OCI-LY1 (cell line): ENCODE results near the gene MUC5AC.

Source experiments
- H2AFZ ChIP-seq: fragments of 200-600 bp; sonication (generic), shearing (Covaris generic); 2 replicates; pipeline ENCODE4 v1.6.0; 2014; ENCODE audit warnings: antibody characterized with exemption, mild to moderate bottlenecking, low read length
- H3F3A ChIP-seq: fragments of 200-600 bp; sonication (generic), shearing (Covaris generic); 2 replicates; pipeline ENCODE4 v1.6.0; 2014; ENCODE audit warnings: mild to moderate bottlenecking, antibody characterized with exemption, low read length, moderate library complexity; ENCODE audit not compliant: insufficient read depth
- H3K27ac ChIP-seq: fragments of 200-600 bp; sonication (generic); 2 replicates; pipeline ENCODE4 v1.5.1; 2014; ENCODE audit warnings: low read length, mixed run types, mild to moderate bottlenecking, low read depth; ENCODE audit not compliant: poor library complexity, severe bottlenecking
- H3K27me3 ChIP-seq: fragments of 200-600 bp; sonication (generic); 2 replicates; pipeline ENCODE4 v1.6.0; 2014; ENCODE audit warnings: antibody characterized with exemption, mild to moderate bottlenecking, low read length, moderate library complexity; ENCODE audit not compliant: insufficient read depth
- H3K36me3 ChIP-seq: fragments of 200-600 bp; sonication (generic); 2 replicates; pipeline ENCODE4 v1.6.1; 2014; ENCODE audit warnings: mild to moderate bottlenecking, antibody characterized with exemption, low read length, moderate library complexity, mixed read lengths; ENCODE audit not compliant: insufficient read depth
- H3K4me1 ChIP-seq: fragments of 200-600 bp; sonication (generic); 2 replicates; pipeline ENCODE4 v1.5.1; 2014; ENCODE audit warnings: mild to moderate bottlenecking, low read length, moderate library complexity; ENCODE audit not compliant: insufficient read depth, severe bottlenecking
- H3K4me2 ChIP-seq: fragments of 200-600 bp; sonication (generic), shearing (Covaris generic); 2 replicates; pipeline ENCODE4 v1.6.1; 2014; ENCODE audit warnings: low read length
- H3K4me3 ChIP-seq: fragments of 200-600 bp; sonication (generic); 2 replicates; pipeline ENCODE4 v1.5.1; 2014; ENCODE audit warnings: low read length, low read depth, mild to moderate bottlenecking, mixed read lengths; ENCODE audit not compliant: poor library complexity, severe bottlenecking
- H3K79me2 ChIP-seq: fragments of 200-600 bp; shearing (Covaris generic); 2 replicates; pipeline ENCODE4 v1.6.1; 2016; ENCODE audit warnings: mixed run types, low read length, mixed read lengths; ENCODE audit not compliant: insufficient read depth
- H3K9ac ChIP-seq: fragments of 200-600 bp; sonication (generic), shearing (Covaris generic); 2 replicates; pipeline ENCODE4 v1.6.1; 2014; ENCODE audit warnings: mild to moderate bottlenecking, low read length, mixed read lengths
- H3K9me2 ChIP-seq: fragments of 200-600 bp; sonication (generic), shearing (Covaris generic); 2 replicates; pipeline ENCODE4 v1.6.1; 2014; ENCODE audit warnings: low read depth, mild to moderate bottlenecking, low read length, mixed read lengths
- H3K9me3 ChIP-seq: fragments of 200-600 bp; shearing (Covaris generic); 2 replicates; pipeline ENCODE4 v1.6.1; 2014; ENCODE audit warnings: low read length, mixed read lengths
- H4K20me1 ChIP-seq: fragments of 200-600 bp; sonication (generic), shearing (Covaris generic); 2 replicates; pipeline ENCODE4 v1.6.0; 2016; ENCODE audit warnings: mild to moderate bottlenecking, low read length; ENCODE audit not compliant: insufficient read depth
- EZH2 ChIP-seq: fragments of 200-600 bp; sonication (generic), shearing (Covaris generic); IDR thresholded peaks from 2 replicates; pipeline ENCODE4 v1.8.0; 2017; ENCODE audit warnings: borderline replicate concordance, mixed run types, mild to moderate bottlenecking, antibody characterized with exemption, low read length, moderate library complexity, mixed read lengths
- TF ChIP-seq, protein P1 (sequence below): fragments of 200-600 bp; sonication (generic), shearing (Covaris generic); IDR thresholded peaks from 2 replicates; pipeline ENCODE4 v1.5.1; 2017; ENCODE audit warnings: mild to moderate bottlenecking, antibody characterized with exemption, low read length, moderate library complexity, mixed read lengths

Gene MUC5AC

DNA sequence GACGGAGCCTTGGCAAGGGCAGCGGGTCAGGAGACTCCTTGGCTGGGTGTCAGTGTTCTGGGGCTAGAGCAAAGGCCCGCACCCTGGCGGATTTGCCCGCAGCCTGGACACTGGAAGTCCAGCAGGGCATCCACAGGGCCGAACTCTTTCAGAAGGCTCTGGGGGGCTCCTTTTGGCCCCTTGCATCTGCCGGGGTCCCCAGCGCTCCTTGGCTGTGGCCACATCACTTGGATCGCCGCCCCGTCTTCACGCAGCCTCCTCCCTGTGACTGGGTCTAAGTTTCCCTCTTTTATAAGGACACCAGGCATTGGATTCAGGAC is 20.0 kb downstream of the MUC5AC start:
- Histone ChIP-seq H3K27ac (no peak overlapping the region), H3K4me1 (no peaks in the 10 kb centered on the region), H3F3A (no peaks in the 10 kb centered on the region), H4K20me1 (no peaks in the 10 kb centered on the region), H3K79me2 (no peaks in the 10 kb centered on the region), H3K9me2 (no peaks in the 10 kb centered on the region), H3K9me3 (no peaks in the 10 kb centered on the region), H3K4me3 (no peak overlapping the region), H2AFZ (no peak overlapping the region), H3K4me2 (no peak overlapping the region), H3K27me3 (no peaks in the 10 kb centered on the region), H3K9ac (no peak overlapping the region), H3K36me3 (no peaks in the 10 kb centered on the region)
- no peak for TF ChIP-seq EZH2
- TF ChIP-seq, protein P1, sequence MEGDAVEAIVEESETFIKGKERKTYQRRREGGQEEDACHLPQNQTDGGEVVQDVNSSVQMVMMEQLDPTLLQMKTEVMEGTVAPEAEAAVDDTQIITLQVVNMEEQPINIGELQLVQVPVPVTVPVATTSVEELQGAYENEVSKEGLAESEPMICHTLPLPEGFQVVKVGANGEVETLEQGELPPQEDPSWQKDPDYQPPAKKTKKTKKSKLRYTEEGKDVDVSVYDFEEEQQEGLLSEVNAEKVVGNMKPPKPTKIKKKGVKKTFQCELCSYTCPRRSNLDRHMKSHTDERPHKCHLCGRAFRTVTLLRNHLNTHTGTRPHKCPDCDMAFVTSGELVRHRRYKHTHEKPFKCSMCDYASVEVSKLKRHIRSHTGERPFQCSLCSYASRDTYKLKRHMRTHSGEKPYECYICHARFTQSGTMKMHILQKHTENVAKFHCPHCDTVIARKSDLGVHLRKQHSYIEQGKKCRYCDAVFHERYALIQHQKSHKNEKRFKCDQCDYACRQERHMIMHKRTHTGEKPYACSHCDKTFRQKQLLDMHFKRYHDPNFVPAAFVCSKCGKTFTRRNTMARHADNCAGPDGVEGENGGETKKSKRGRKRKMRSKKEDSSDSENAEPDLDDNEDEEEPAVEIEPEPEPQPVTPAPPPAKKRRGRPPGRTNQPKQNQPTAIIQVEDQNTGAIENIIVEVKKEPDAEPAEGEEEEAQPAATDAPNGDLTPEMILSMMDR: no peak

DNA sequence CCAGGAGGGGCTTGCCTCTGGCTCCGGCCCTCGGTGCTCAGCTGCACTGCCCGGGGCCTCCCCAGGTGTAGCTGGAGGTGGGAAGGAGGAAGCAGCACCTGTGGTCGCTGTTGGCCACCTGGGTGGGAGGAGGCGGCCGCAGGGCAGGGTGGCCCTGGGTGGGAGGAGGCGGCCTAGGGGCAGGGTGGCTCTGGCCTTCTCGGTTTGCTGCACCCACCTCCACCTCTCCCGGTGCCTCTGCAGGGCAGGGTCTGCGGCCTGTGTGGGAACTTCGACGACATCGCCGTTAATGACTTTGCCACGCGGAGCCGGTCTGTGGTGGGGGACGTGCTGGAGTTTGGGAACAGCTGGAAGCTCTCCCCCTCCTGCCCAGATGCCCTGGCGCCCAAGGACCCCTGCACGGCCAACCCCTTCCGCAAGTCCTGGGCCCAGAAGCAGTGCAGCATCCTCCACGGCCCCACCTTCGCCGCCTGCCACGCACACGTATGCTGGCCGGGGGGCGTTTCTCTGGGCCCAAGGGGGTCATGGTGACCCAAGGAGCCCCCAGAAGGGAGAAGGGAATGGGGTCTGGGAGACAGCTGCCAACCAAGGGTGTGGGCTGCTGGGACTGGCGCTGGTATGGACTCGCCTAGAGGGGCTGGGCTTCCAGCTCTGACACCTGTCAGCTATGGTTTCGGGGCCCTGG is 20.6 kb downstream of the MUC5AC start:
- Histone ChIP-seq H3K9me3 (no peaks in the 10 kb centered on the region), H3K4me2 (no peak overlapping the region), H3K9ac (no peak overlapping the region), H3K9me2 (no peaks in the 10 kb centered on the region), H3K4me3 (no peak overlapping the region), H3K27me3 (no peaks in the 10 kb centered on the region), H3K36me3 (no peaks in the 10 kb centered on the region), H2AFZ (no peak overlapping the region), H3K4me1 (no peaks in the 10 kb centered on the region), H3K79me2 (no peaks in the 10 kb centered on the region), H3K27ac (no peak overlapping the region), H4K20me1 (no peaks in the 10 kb centered on the region), H3F3A (no peaks in the 10 kb centered on the region)
- TF ChIP-seq, protein P1: no peak
- no peak for TF ChIP-seq EZH2

DNA sequence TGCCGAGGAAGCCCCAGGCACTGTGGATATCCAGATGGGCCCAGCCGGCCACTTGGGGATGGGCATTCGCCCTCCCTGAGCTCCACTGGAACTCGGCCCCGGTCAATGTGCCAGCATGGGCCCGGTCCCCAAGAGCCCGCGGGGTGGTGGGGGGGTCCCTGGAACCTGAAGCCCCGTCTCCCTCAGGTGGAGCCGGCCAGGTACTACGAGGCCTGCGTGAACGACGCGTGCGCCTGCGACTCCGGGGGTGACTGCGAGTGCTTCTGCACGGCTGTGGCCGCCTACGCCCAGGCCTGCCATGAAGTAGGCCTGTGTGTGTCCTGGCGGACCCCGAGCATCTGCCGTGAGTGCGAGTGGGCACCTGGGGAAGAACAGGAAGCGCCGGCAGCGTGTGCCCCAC is 21.2 kb downstream of the MUC5AC start:
- Histone ChIP-seq H3K4me2 (no peak overlapping the region), H3K27ac (no peak overlapping the region), H3K79me2 (no peaks in the 10 kb centered on the region), H4K20me1 (no peaks in the 10 kb centered on the region), H3K4me1 (no peaks in the 10 kb centered on the region), H3K27me3 (no peaks in the 10 kb centered on the region), H3K4me3 (no peak overlapping the region), H2AFZ (no peak overlapping the region), H3F3A (no peaks in the 10 kb centered on the region), H3K9me2 (no peaks in the 10 kb centered on the region), H3K9ac (no peak overlapping the region), H3K9me3 (no peaks in the 10 kb centered on the region), H3K36me3 (no peaks in the 10 kb centered on the region)
- TF ChIP-seq, protein P1: no peak
- TF ChIP-seq EZH2: no peak
